D721Med (cell line): Measurements from ENCODE around the gene HTD2.

Source experiments
- DNase-seq: peaks from one replicate; pipeline ENCODE4 v3.0.0; 2011; ENCODE audit warnings: low spot score; ENCODE audit not compliant: insufficient read length
- FAIRE-seq: peaks from 2 replicates; lab custom pipeline; 2011; peaks lifted over from hg19 to GRCh38; lab: Jason Lieb, UNC
- CTCF ChIP-seq: IDR thresholded peaks from 2 replicates; pipeline ENCODE4 v1.5.1; 2012; ENCODE audit warnings: mild to moderate bottlenecking, control low read depth; ENCODE audit not compliant: insufficient read depth; ENCODE audit errors: missing control alignments

Gene HTD2

GRCh38 chr3:58341376-58341775 lies 35.1 kb downstream of the HTD2 start:
- FAIRE-seq (no peak), DNase-seq (no peak)
- TF ChIP-seq CTCF, result no peak

GRCh38 chr3:58342676-58343075 lies 36.4 kb downstream of the HTD2 start:
- no peak for DNase-seq
- no peak for FAIRE-seq
- no peak for TF ChIP-seq CTCF

GRCh38 chr3:58345457-58345856 lies 39.1 kb downstream of the HTD2 start:
- no peak for FAIRE-seq
- TF ChIP-seq CTCF, result no peak

GRCh38 chr3:58346368-58346767 lies 40.0 kb downstream of the HTD2 start:
- no peak for FAIRE-seq
- no peak for TF ChIP-seq CTCF
- DNase-seq, result no peak

More at GRCh38 chr3:58345457-58345856, 39.1 kb downstream of the HTD2 start:
- DNase-seq, result no peak

- TF ChIP-seq CTCF, result no peak
- DNase-seq, result no peak
- FAIRE-seq, result no peak
These were observed 41.7 kb downstream of the HTD2 start for GRCh38 chr3:58347984-58348383.

- FAIRE-seq (no peak), DNase-seq (no peak)
- TF ChIP-seq CTCF, result no peak
These were observed 43.7 kb downstream of the HTD2 start for GRCh38 chr3:58349792-58350626.

GRCh38 chr3:58350627-58351013 lies 44.3 kb downstream of the HTD2 start:
- no peak for DNase-seq
- TF ChIP-seq CTCF, result no peak
- FAIRE-seq, result no peak
